NCI-H1092 treated with DMSO at 0.1 percent for 48 hours (cell line): Measurements from ENCODE around the gene ITPRID1.

Experiments
- DNase-seq: peaks from one replicate; lab custom pipeline; 2025; lab: John Stamatoyannopoulos, UW

ITPRID1 gene

DNA sequence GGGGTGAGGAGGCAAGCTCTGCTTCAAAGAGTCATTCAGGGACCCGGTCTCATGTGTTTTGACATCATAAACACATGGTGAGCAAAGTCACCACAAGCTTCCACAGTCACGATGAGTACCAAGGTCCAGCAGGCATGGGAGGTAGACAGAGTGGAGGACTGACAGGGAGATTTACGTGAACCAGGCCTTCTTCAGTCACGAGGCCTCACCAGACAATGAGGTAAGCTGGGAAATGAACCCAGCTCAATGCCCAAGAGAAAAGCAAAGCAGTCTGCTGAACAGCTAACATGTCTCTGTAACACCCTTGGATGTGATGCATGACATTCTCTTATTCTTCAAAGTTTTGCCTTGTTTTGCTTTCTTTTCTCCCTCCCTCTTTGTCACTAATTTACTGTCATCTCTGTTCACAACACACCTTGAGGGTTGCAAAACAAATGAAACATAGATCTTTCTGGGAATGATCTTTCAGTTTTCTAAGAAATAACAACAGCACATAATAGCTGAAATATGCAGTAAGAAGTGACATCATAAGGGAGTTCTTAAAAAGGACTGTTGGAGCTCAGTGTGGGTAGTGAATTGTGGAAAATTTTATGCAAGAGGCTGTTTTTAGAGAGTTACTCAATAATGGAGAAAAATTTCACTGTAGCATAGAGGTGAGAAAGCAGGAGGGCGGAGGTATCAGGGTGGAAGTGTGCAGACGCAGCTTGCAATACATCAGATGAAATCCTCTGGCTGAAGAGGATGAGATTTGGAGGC is 182.1 kb downstream of the ITPRID1 start:
- no peak for DNase-seq

DNA sequence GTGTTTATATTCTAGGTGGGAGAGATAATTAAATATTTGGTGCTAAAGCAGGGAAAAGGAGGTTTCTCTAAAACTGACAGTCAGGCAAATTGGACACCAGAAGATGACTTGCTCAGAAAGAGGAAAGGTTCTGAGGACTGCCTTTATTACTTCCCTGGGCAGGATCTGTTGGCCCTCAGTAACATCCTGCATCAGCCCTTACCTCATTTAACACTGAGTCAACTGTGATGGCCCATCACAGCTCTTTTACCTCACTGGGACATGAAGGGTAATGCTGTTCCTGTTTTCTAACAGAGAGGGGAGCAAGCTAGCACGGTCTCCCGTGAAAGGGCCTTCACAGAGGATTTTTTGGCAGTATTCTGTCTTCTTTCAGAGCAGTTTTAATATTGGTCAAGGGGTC is 185.2 kb downstream of the ITPRID1 start:
- DNase-seq: no peak

DNA sequence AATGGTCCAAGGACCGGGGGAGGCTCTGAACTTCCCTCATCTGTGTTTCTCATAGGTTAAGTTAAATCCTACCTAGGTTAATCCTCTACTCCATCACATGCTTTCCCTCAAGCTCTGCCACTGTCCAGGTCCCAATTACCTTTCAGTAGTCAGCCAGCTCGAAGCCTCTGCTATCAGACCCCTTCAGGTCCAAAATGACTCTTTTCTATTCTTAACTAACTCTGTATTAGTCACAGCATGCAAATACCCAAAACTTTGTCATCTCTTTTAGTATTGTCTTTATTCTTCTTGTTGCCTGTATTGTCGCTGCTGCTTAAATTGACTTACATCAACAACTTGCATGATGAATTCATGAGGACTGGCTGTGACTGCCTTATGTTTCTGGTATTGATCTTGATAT is 188.5 kb downstream of the ITPRID1 start:
- no peak for DNase-seq

DNA sequence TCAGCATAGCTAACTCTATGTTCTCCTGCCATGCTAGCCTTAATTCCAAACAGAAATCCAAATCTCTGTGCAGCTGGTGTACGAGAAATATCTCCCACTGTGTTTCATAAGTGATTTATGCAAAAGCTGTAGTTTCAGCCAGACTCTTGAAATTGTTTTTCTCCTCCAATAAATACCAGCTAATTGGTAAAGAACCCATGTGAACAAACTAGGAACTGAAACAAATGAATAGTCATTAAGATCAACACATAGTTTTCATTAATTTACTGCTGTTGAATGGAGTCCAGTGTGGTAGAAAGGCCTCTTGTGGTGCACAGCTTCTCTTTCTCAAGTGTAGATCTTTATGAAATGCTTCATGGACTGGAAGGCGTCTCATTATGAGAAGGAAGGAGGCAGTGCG is 191.5 kb downstream of the ITPRID1 start:
- no peak for DNase-seq

DNA sequence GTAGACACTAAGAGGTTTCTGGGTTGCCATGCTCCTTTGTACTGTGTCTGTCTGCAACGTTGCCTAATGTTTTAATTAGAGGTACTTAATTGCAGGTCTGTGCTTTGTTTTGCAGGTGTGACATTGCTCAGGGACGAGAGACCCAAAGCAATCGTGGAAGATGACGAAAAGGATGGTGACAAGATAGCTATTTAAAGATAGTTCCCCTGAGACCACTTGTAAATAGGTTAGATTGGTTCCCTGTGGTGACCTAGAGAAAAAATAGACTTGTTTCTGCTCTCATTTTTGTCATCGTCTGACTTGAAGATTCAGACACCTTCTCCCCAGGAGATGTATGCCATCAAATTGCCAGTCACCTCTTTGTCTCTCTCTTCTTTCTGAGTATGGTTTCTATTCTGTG is 193.2 kb downstream of the ITPRID1 start:
- DNase-seq: no peak
